ENCODE results near the gene GRP. TPM values are rescaled to one million over a fixed set of nuclear protein-coding genes. Genes with fewer than 3 reads are reported as not detected.

Gene GRP
- total RNA-seq, 1 donor from 2014 or later = not detected

DNA sequence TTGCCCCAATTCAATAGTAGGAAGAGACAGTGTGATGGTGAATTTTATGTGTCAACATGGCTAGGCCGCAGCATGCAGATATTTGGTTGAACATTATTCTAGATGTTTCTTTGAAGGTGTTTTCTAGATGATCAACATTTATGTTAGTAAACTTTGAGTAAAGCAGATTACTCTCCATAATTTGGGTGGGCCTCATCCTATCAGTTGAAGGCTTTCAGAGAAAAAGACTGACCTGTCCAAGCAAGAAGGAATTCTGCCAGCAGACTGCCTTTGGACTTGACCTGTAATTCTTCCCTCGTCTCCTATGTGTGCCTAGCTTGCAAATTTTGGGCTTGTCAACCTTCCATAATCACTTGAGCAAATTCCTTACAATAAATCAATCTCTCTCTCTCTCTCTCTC, 8.3 kb upstream of the GRP start:
- Mint-ChIP-seq H3K4me1 (no peaks in the 10 kb centered on the region), H3K36me3 (ENCODE audit: low read depth) (no peaks in the 10 kb centered on the region), H3K4me3 (no peak overlapping the region), H3K27ac (no peak overlapping the region), H3K27me3 (peaks cover 33% of the 10 kb centered on the region), H3K9me3 (no peaks in the 10 kb centered on the region)
- ATAC-seq (ENCODE audit: low read depth) (no peak), DNase-seq (no peak)
- ChIA-PET POLR2A (no interaction called here), CTCF (no interaction called here)
- TF ChIP-seq, protein P1, sequence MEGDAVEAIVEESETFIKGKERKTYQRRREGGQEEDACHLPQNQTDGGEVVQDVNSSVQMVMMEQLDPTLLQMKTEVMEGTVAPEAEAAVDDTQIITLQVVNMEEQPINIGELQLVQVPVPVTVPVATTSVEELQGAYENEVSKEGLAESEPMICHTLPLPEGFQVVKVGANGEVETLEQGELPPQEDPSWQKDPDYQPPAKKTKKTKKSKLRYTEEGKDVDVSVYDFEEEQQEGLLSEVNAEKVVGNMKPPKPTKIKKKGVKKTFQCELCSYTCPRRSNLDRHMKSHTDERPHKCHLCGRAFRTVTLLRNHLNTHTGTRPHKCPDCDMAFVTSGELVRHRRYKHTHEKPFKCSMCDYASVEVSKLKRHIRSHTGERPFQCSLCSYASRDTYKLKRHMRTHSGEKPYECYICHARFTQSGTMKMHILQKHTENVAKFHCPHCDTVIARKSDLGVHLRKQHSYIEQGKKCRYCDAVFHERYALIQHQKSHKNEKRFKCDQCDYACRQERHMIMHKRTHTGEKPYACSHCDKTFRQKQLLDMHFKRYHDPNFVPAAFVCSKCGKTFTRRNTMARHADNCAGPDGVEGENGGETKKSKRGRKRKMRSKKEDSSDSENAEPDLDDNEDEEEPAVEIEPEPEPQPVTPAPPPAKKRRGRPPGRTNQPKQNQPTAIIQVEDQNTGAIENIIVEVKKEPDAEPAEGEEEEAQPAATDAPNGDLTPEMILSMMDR (IDR thresholded peaks at IDR 0.05) = no peak
- intact Hi-C loops (cut with micrococcal nuclease) = no loop called here

DNA sequence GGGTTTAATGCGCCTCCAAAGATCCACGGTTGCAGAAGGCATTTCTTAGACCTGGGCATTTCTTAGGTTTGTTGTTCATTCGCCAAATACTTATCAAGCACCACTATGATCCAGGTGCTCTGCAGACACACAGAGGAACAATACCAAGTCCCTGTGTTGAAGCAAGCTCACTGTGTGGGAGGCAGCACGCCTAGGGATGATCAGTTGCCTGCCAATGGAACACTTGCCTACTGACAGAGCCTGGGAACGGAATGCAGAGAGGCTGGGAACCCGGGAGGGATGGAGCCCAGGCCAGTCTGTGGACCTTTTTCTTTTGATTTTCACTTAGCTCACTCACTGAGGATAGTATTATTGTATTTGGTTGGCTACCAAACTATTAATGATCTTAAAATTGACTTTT, 1.9 kb upstream of the GRP start:
- no peak overlapping the region for H3K4me3 Mint-ChIP-seq
- POLR2A ChIA-PET = no interaction called here
- DNase-seq (no peak), ATAC-seq (ENCODE audit: low read depth) (no peak)
- H3K4me1 Mint-ChIP-seq = peaks cover 14% of the 10 kb centered on the region
- TF ChIP-seq, protein P1 (IDR thresholded peaks at IDR 0.05) = no peak
- intact Hi-C loops (cut with micrococcal nuclease) = no loop called here
- H3K27ac Mint-ChIP-seq = no peak overlapping the region
- peaks cover 56% of the 10 kb centered on the region for H3K27me3 Mint-ChIP-seq
- CTCF ChIA-PET = no interaction called here
- H3K9me3 Mint-ChIP-seq = no peaks in the 10 kb centered on the region
- no peaks in the 10 kb centered on the region for H3K36me3 Mint-ChIP-seq (ENCODE audit: low read depth)

DNA sequence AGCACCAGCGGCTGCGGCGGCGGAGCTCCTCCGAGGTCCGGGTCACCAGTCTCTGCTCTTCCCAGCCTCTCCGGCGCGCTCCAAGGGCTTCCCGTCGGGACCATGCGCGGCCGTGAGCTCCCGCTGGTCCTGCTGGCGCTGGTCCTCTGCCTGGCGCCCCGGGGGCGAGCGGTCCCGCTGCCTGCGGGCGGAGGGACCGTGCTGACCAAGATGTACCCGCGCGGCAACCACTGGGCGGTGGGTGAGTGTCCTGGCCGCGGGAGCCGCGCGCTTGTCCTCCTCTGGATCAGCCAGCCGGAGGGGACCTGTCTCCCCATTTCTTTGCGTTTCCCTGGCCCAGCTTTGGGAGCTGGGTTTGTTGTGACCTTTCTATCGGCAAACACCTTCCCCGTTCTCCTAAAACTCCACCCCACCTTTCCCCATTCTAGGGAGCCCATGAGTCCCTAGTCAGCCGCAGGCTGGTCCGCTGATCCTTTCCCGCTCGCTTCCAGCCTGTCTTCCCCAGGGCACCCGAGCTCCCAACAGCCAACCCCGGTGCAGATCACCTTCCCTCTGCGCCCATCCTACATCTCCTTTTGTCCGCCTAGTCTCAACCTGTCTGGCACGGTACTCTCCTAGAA, 316 bp downstream of the GRP start:
- ChIA-PET POLR2A (no interaction called here), CTCF (no interaction called here)
- no peak for DNase-seq
- Mint-ChIP-seq H3K27ac (no peak overlapping the region), H3K27me3 (peaks cover 58% of the 10 kb centered on the region), H3K36me3 (ENCODE audit: low read depth) (no peaks in the 10 kb centered on the region), H3K9me3 (no peaks in the 10 kb centered on the region), H3K4me3 (no peak overlapping the region), H3K4me1 (peaks cover 14% of the 10 kb centered on the region)
- TF ChIP-seq, protein P1 (IDR thresholded peaks at IDR 0.05) = no peak
- no peak for ATAC-seq (ENCODE audit: low read depth)
- intact Hi-C loops (cut with micrococcal nuclease) = loop anchor here (5.0 kb wide), 1 partner anchor 138 kb away; no protein-coding TSS in a partner anchor

DNA sequence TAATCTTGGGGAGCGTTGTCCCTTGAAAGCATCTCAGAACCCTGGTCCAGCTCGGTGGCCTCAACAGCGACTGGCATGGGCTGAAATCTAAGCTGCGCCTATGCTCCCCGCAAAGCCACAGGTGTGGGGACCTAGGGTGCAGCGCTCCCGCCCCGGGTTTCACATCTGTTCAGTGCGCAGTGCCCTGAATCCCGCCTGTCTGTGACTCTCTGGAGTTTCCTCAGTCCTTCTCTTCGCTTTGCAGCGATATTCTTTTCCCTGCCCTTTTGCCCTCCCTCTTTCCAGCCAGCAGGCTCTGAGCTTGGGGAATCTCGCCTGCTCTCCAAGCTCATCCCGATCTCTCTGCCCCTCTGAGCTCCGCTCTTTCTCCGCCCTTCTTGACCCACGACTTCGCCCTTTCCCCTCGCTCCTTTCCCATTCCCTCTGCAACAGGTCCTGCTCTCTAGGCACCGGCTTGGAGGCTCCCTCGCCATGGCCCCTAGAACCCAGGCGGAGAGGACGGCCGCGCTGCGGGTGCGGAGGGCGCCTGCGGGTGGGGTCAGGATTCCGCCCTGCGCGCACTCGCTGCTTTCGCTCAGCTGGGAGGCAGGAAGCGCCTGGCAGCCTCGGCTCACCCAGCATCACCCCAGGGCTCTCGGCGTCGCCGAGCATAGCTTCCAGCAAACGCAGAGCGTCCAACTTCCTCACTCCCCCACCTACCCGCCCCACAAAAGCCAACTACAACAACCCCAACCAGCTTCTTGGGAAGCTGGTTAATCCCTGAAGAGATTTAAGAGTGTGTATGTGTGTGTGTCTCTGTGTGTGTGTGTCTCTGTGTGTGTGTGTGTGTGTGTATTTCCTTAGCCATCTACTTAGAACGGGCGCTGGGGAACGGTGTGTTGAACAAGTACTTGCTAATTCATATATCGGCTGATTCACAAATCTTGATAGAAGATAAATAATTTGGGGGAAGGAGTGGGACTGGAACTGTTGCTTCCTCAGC, 1.1 kb downstream of the GRP start:
- TF ChIP-seq, protein P1 (IDR thresholded peaks at IDR 0.05) = no peak
- Mint-ChIP-seq H3K27ac (no peak overlapping the region), H3K9me3 (no peaks in the 10 kb centered on the region), H3K36me3 (ENCODE audit: low read depth) (no peaks in the 10 kb centered on the region), H3K4me1 (peaks cover 14% of the 10 kb centered on the region), H3K4me3 (peak overlapping the region; percentile 29), H3K27me3 (peaks cover 56% of the 10 kb centered on the region)
- ATAC-seq (ENCODE audit: low read depth) (no peak), DNase-seq (no peak)
- ChIA-PET POLR2A (interaction anchor here (0.5 kb wide), 1 partner anchor 182 kb away, joined by 3 read pairs; no protein-coding TSS in a partner anchor), CTCF (no interaction called here)
- intact Hi-C loops (cut with micrococcal nuclease) = loop anchor here (5.0 kb wide), 1 partner anchor 139 kb away; no protein-coding TSS in a partner anchor

DNA sequence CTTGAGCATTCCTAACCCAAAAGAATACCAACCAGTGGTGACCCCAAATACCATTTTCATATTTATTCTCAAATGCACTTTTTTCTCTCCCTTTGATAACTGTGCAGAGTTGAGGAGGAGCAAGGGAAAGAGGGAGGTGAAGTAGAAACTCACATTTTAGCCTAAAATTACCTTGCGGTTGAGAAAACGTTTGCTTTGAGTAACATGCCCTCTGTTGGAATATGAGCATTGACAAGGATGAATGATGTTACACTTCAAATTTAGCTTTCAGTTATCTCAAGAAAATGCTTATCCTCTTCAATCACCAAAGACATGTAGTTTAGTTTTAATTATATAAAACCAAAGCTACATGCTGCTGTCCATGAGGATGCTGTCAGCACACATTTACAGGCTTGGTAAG, 2.4 kb downstream of the GRP start:
- Mint-ChIP-seq H3K4me1 (peaks cover 14% of the 10 kb centered on the region), H3K27me3 (peaks cover 57% of the 10 kb centered on the region), H3K36me3 (ENCODE audit: low read depth) (no peaks in the 10 kb centered on the region), H3K9me3 (no peaks in the 10 kb centered on the region), H3K27ac (no peak overlapping the region), H3K4me3 (no peak overlapping the region)
- DNase-seq = no peak
- intact Hi-C loops (cut with micrococcal nuclease) = loop anchor here (5.0 kb wide), 1 partner anchor 140 kb away; no protein-coding TSS in a partner anchor
- ChIA-PET POLR2A (interaction anchor here (0.5 kb wide), 1 partner anchor 10 kb away, joined by 3 read pairs; no protein-coding TSS in a partner anchor), CTCF (no interaction called here)
- TF ChIP-seq, protein P1 (IDR thresholded peaks at IDR 0.05) = no peak
- no peak for ATAC-seq (ENCODE audit: low read depth)
